WTC11 (cell line): ENCODE results near the gene MTRF1. TPM values are rescaled to one million over a fixed set of nuclear protein-coding genes. Genes with fewer than 3 reads are reported as not detected.

Experiments used
- total RNA-seq: library from RNA; stranded (reverse); gene quantifications from 3 replicates; pipeline ENCODE4 v1.2.3, GENCODE V29; 2021

MTRF1 gene
- total RNA-seq, 1 experiment from 2014 or later, result 12.9 TPM

Other genes starting within 250 kb of the MTRF1 start
- 17.4 to 19.3 TPM (median 18.7 TPM) in 3 replicates for gene ELF1, start 244.3 kb downstream of the MTRF1 start, total RNA-seq
- 9.6 to 10.5 TPM (median 10.2 TPM) in 3 replicates for gene WBP4, start 202.1 kb downstream of the MTRF1 start, total RNA-seq
- gene KBTBD6, start 130.8 kb downstream of the MTRF1 start, total RNA-seq, result 9.2 to 10.3 TPM (median 10.2 TPM) in 3 replicates
- gene KBTBD7, start 69.0 kb downstream of the MTRF1 start, total RNA-seq, result 15.7 to 18.9 TPM (median 18.6 TPM) in 3 replicates
- gene NAA16, start 47.7 kb upstream of the MTRF1 start, total RNA-seq, result 30.5 to 32.5 TPM (median 32.4 TPM) in 3 replicates
- gene RGCC, start 194.0 kb upstream of the MTRF1 start, total RNA-seq, result 0.48 to 1.2 TPM (median 0.69 TPM) in 3 replicates